Heart left ventricle (tissue), 16 donors: ENCODE results near the gene EHD1. TPM values are rescaled to one million over a fixed set of nuclear protein-coding genes. Genes with fewer than 3 reads are reported as not detected.

Source experiments
- ATAC-seq, 4 donors: fragments of 200-7000 bp; cut with Tn5 transposase; one replicate each; pipeline ENCODE4 v1.9.1; 2020 to 2022; ENCODE audit warnings: moderate library complexity in 4 of 4, mild to moderate bottlenecking in 3 of 4, moderate number of reproducible peaks in 1 of 4
- DNase-seq, 5 donors: peaks; one replicate each; pipeline ENCODE4 v3.0.0-alpha.2; 2020
- H3K27ac ChIP-seq, 12 donors: fragments of 200-600 bp; sonication (generic) in 4 of 12; one replicate each; pipeline versions ENCODE4 v1.5.0 to v1.8.0; 2016 to 2022; ENCODE audit warnings: mild to moderate bottlenecking in 2 of 12
- H3K27me3 ChIP-seq, 9 donors: fragments of 200-600 bp; sonication (generic) in 2 of 9; one replicate each; pipeline versions ENCODE4 v1.5.1 to v1.8.0; 2016 to 2022; ENCODE audit warnings: mild to moderate bottlenecking in 3 of 9
- H3K36me3 ChIP-seq, 9 donors: fragments of 200-600 bp; sonication (generic) in 2 of 9; one replicate each; pipeline versions ENCODE4 v1.5.0 to v1.8.0; 2018 to 2022; ENCODE audit warnings: mild to moderate bottlenecking in 2 of 9
- H3K4me1 ChIP-seq, 12 donors: fragments of 200-600 bp; sonication (generic) in 4 of 12; one replicate each; pipeline versions ENCODE4 v1.5.0 to v1.8.0; 2016 to 2022; ENCODE audit warnings: mild to moderate bottlenecking in 3 of 12
- H3K4me3 ChIP-seq, 12 donors: fragments of 200-600 bp; sonication (generic) in 4 of 12; one replicate each; pipeline versions ENCODE4 v1.5.0 to v1.8.0; 2017 to 2022; ENCODE audit warnings: mild to moderate bottlenecking in 9 of 12, moderate library complexity in 4 of 12
- H3K9me3 ChIP-seq, 12 donors: fragments of 200-600 bp; sonication (generic) in 4 of 12; one replicate each; pipeline versions ENCODE4 v1.5.0 to v1.8.0; 2016 to 2022; ENCODE audit warnings: mild to moderate bottlenecking in 1 of 12
- CTCF ChIP-seq, 12 donors: fragments of 200-600 bp; sonication (generic) in 4 of 12; IDR thresholded peaks; one replicate each; pipeline versions ENCODE4 v1.5.0 to v1.8.0; 2018 to 2022; ENCODE audit warnings: antibody characterized with exemption in 12 of 12, mild to moderate bottlenecking in 5 of 12
- POLR2A ChIP-seq, 2 donors: fragments of 450-650 bp; IDR thresholded peaks; one replicate each; pipeline ENCODE4 v1.6.1; 2017; ENCODE audit warnings: antibody characterized with exemption in 2 of 2, mild to moderate bottlenecking in 2 of 2, moderate library complexity in 2 of 2
- WGBS, 4 donors: extraction: QIAGEN DNeasy Blood & Tissue Kit in 2 of 4; methylation state at CpG; one replicate each; pipeline versions ENCODE4 v1.1.5 to v1.1.7; 2013 to 2018; 5-methylcytosine and 5-hydroxymethylcytosine counted together
- intact Hi-C, 10 donors: fragments of 100-400 bp; cut with DNase I; formaldehyde crosslinking; loops; one replicate each; pipeline versions ENCODE4 v1.11.1 to v1.14.2; 2022
- polyA plus RNA-seq, 2 donors: library from polyadenylated mRNA; stranded (reverse); fragments of 200-250 nt; gene quantifications; one replicate each; pipeline ENCODE4 v1.2.3, GENCODE V29; 2013
- total RNA-seq, 9 donors: library from RNA; depleted of rRNA in 2 of 9; stranded (reverse); fragments of >200 nt in 2 of 9; fragmentation: NEBNext Ultra II Directional in 3 of 9; extraction: Animal tissue kit (Norgen Biotek cat#: 25700) in 3 of 9; gene quantifications; one replicate each; pipeline versions ENCODE4 v1.1.0 to v1.2.4, GENCODE V29; 2016 to 2023
- donor health status: ischemic (EF 13 %, LVEDD 7.1; RV severe dilation, severe dysfunction).
- donor health status: healthy with polysubstance abuse.
- donor health status: DM: no; HTN: yes; CAD: no.
- donor health status: DM: no; HTN: no; CAD: no.
- donor health status: ischemic (EF 25% LVEDD 6.9; RV normal size, moderate dysfunction).
- donor health status: ischemic (EF 25% LVEDD 5.7; RV mildly dilated, moderate dysfunction).
- donor health status: healthy.
- donor health status: DM: yes; HTN: yes; CAD: no.
- donor health status: ischemic (EF 35%, LVEDD 5.7; RV mildly dilated, moderate dysfunction).
- donor health status: nonischemic (EF 11% LVEDD 7.7; RV severe dilation, severe dysfunction).
- donor health status: DM: yes; HTN: yes; CAD: no.
- donor health status: PGD.
- donor health status: ischemic (EF 29% LVEDD 5.4; RV normal size, mild dysfunction).
- donor health status: nonischemic (EF 23%, LVEDD 6.1; RV moderate dilation, normal function).

Gene EHD1
- total and polyA plus RNA-seq, 11 donors = 27.9 to 102 (median 58.0) TPM

- 35 to 40% (median 39%) methylated on average over 13 to 21 of the region's 21 CpGs for WGBS, 4 donors
- intact Hi-C loops = loop anchor here in 1 of 10 donors (2.0 kb wide), 1 partner anchor 20 kb away; no protein-coding TSS in a partner anchor
- peaks cover 0 to 60% (median 35%) of the 10 kb centered on the region in 9 donors for H3K36me3 ChIP-seq
These were observed 9.4 kb downstream of the EHD1 start for GRCh38 chr11:64868904-64869570.

GRCh38 chr11:64867748-64868462, 10.5 kb downstream of the EHD1 start:
- H3K36me3 ChIP-seq = peaks cover 0 to 49% (median 24%) of the 10 kb centered on the region in 9 donors
- TF ChIP-seq CTCF (IDR thresholded peaks at IDR 0.05) (no peak), POLR2A (IDR thresholded peaks at IDR 0.05) (no peak)
- H3K27ac ChIP-seq = peak overlapping the region in 11 of 12 donors; percentile 73 to 93 (median 80)
- 69 to 83% (median 77%) methylated on average over 28 of the region's 28 CpGs for WGBS, 4 donors
- H3K4me1 ChIP-seq = peaks cover 60 to 99% (median 89%) of the 10 kb centered on the region in 12 donors
- DNase-seq (peak in 1 of 5 donors; percentile 23), ATAC-seq (no peak)
- H3K4me3 ChIP-seq = no peak overlapping the region
- H3K27me3 ChIP-seq = no peaks in the 10 kb centered on the region
- H3K9me3 ChIP-seq = no peaks in the 10 kb centered on the region
- intact Hi-C loops = loop anchor here in 1 of 10 donors (2.0 kb wide), 1 partner anchor 19 kb away; no protein-coding TSS in a partner anchor

More at GRCh38 chr11:64868904-64869570, 9.4 kb downstream of the EHD1 start:
- no peaks in the 10 kb centered on the region for H3K27me3 ChIP-seq
- no peaks in the 10 kb centered on the region for H3K9me3 ChIP-seq
- H3K4me1 ChIP-seq = peaks cover 49 to 97% (median 83%) of the 10 kb centered on the region in 12 donors
- H3K4me3 ChIP-seq = peak overlapping the region in 7 of 12 donors; percentile 11 to 39 (median 31)
- ATAC-seq = peak in 3 of 4 donors; percentile 38 to 56 (median 38)
- TF ChIP-seq CTCF (IDR thresholded peaks at IDR 0.05) (no peak), POLR2A (IDR thresholded peaks at IDR 0.05) (no peak)
- H3K27ac ChIP-seq = peak overlapping the region; percentile 73 to 93 (median 80)
- peak in 2 of 5 donors; percentile 66 to 75 for DNase-seq

GRCh38 chr11:64866173-64866491, 12.3 kb downstream of the EHD1 start:
- 92 to 97% (median 94%) methylated on average over 4 of the region's 4 CpGs for WGBS, 4 donors
- no peak for DNase-seq
- H3K4me3 ChIP-seq = no peak overlapping the region
- no peak for ATAC-seq
- no peaks in the 10 kb centered on the region for H3K9me3 ChIP-seq
- H3K27me3 ChIP-seq = no peaks in the 10 kb centered on the region
- peaks cover 0 to 32% (median 6%) of the 10 kb centered on the region in 9 donors for H3K36me3 ChIP-seq
- H3K27ac ChIP-seq = peak overlapping the region in 11 of 12 donors; percentile 87 to 99 (median 93)
- intact Hi-C loops = no loop called here
- TF ChIP-seq POLR2A (IDR thresholded peaks at IDR 0.05) (no peak), CTCF (IDR thresholded peaks at IDR 0.05) (no peak)
- peaks cover 55 to 99% (median 86%) of the 10 kb centered on the region in 12 donors for H3K4me1 ChIP-seq
